IPS DF 6.9 (cell line): Measurements from ENCODE around the gene MRE11.
"Not testable (repeated sequence)": the region's sequence is repeated elsewhere in the genome, so short reads cannot be mapped to it uniquely, and the experiment has no call there.

Source experiments
- DNase-seq: peaks from one replicate; pipeline ENCODE4 v3.0.0-alpha.2; 2013; ENCODE audit warnings: low read depth, low spot score
- H3K27ac ChIP-seq: one replicate; pipeline ENCODE4 v1.5.1; 2013; ENCODE audit warnings: low read length, control low read depth
- H3K27me3 ChIP-seq: 2 replicates; pipeline ENCODE4 v1.6.1; 2013; ENCODE audit warnings: mild to moderate bottlenecking, low read length; ENCODE audit not compliant: control insufficient read depth, insufficient read depth
- H3K36me3 ChIP-seq: 2 replicates; pipeline ENCODE4 v1.6.1; 2013; ENCODE audit warnings: low read length; ENCODE audit not compliant: control insufficient read depth, insufficient read depth
- H3K4me1 ChIP-seq: 2 replicates; pipeline ENCODE4 v1.6.1; 2013; ENCODE audit warnings: low read length; ENCODE audit not compliant: control insufficient read depth, insufficient read depth
- H3K4me3 ChIP-seq: 2 replicates; pipeline ENCODE4 v1.5.1; 2013; ENCODE audit warnings: mild to moderate bottlenecking, low read length
- H3K9me3 ChIP-seq: 2 replicates; pipeline ENCODE4 v1.6.1; 2013; ENCODE audit warnings: low read length, inconsistent platforms; ENCODE audit not compliant: control insufficient read depth, insufficient read depth
- WGBS: extraction: QIAGEN DNeasy Blood & Tissue Kit; methylation state at CpG from one replicate; pipeline ENCODE4 v1.1.7; 2013; ENCODE audit warnings: mixed read lengths, missing lambda C conversion rate; ENCODE audit not compliant: insufficient read length, insufficient coverage; 5-methylcytosine and 5-hydroxymethylcytosine counted together

The MRE11 gene

GRCh38 chr11:94400839-94401772, 92.5 kb downstream of the MRE11 start, which contains the start of gene GPR83:
TSS of gene GPR83 (minus strand) at chr11:94401419. CDS start at chr11:94401247, 172 bp downstream.
- no peaks in the 10 kb centered on the region for H3K36me3 ChIP-seq
- peak within 1 kb of the TSS; percentile 39; the same call in 1 of the 2 replicates for H3K4me3 ChIP-seq
- WGBS, result no CpG with 5 or more reads among the region's 73 CpGs
- no peak for DNase-seq
- H3K27ac ChIP-seq, result no peak within 1 kb of the TSS
- H3K27me3 ChIP-seq, result peaks cover 18% of the 10 kb centered on the region
- H3K4me1 ChIP-seq, result peaks cover 1% of the 10 kb centered on the region; the same call in 1 of the 2 replicates
- H3K9me3 ChIP-seq, result no peaks in the 10 kb centered on the region

- peaks cover 18% of the 10 kb centered on the region for H3K27me3 ChIP-seq
- no CpG with 5 or more reads among the region's 4 CpGs for WGBS
- H3K4me3 ChIP-seq, result no peak overlapping the region; the same call in 1 of the 2 replicates
Measured at GRCh38 chr11:94400457-94400838, 93.2 kb downstream of the MRE11 start.

DNA sequence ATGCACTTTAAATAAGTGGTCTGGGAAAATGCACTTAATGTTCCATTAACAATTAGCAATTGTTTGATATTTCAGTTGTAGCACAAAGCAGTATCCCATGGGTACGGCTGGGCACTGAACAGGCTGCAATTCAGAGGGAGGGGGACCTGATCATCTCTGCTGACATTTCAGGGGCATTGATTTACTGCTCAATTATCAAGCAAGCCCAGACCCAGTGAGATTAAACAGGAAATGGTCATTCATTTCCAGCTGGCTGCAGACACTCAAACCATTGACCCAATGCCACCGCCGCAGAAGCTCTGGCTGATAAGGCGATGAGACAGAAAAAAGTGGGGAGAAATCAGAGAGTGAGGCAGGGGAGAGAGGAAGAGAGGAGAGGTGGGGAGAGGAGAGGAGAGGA, 93.6 kb downstream of the MRE11 start:
- no peak for DNase-seq
- H3K27me3 ChIP-seq, result peaks cover 18% of the 10 kb centered on the region
- WGBS, result no CpG with 5 or more reads among the region's 4 CpGs
- no peaks in the 10 kb centered on the region for H3K36me3 ChIP-seq
- no peak overlapping the region for H3K27ac ChIP-seq
- no peak overlapping the region for H3K4me3 ChIP-seq
- H3K9me3 ChIP-seq, result no peaks in the 10 kb centered on the region
- peaks cover 1% of the 10 kb centered on the region; the same call in 1 of the 2 replicates for H3K4me1 ChIP-seq

More at GRCh38 chr11:94400457-94400838, 93.2 kb downstream of the MRE11 start:
- Histone ChIP-seq H3K9me3 (no peaks in the 10 kb centered on the region), H3K36me3 (no peaks in the 10 kb centered on the region), H3K4me1 (peaks cover 1% of the 10 kb centered on the region; the same call in 1 of the 2 replicates), H3K27ac (no peak overlapping the region)
- no peak for DNase-seq

- DNase-seq, result no peak
- Histone ChIP-seq H3K27ac (no peak overlapping the region), H3K27me3 (peaks cover 18% of the 10 kb centered on the region), H3K36me3 (no peaks in the 10 kb centered on the region), H3K9me3 (no peaks in the 10 kb centered on the region), H3K4me3 (no peak overlapping the region), H3K4me1 (peaks cover 1% of the 10 kb centered on the region; the same call in 1 of the 2 replicates)
- no CpG with 5 or more reads among the region's 5 CpGs for WGBS
Measured at GRCh38 chr11:94398101-94398500, 95.5 kb downstream of the MRE11 start.

GRCh38 chr11:94396282-94396681, 97.4 kb downstream of the MRE11 start:
- H3K4me1 ChIP-seq, result no peaks in the 10 kb centered on the region
- H3K36me3 ChIP-seq, result no peaks in the 10 kb centered on the region
- no CpG with 5 or more reads among the region's 5 CpGs for WGBS
- H3K27ac ChIP-seq, result no peak overlapping the region
- no peaks in the 10 kb centered on the region for H3K9me3 ChIP-seq
- no peak overlapping the region for H3K4me3 ChIP-seq
- H3K27me3 ChIP-seq, result peaks cover 12% of the 10 kb centered on the region; the same call in 1 of the 2 replicates
- no peak for DNase-seq

- H3K27me3 ChIP-seq, H3K4me1 ChIP-seq, H3K9me3 ChIP-seq, DNase-seq, H3K27ac ChIP-seq, H3K4me3 ChIP-seq, H3K36me3 ChIP-seq: not testable (repeated sequence)
- WGBS, result no CpG with 5 or more reads among the region's 4 CpGs
Measured at GRCh38 chr11:94391937-94392336, 101.7 kb downstream of the MRE11 start.

DNA sequence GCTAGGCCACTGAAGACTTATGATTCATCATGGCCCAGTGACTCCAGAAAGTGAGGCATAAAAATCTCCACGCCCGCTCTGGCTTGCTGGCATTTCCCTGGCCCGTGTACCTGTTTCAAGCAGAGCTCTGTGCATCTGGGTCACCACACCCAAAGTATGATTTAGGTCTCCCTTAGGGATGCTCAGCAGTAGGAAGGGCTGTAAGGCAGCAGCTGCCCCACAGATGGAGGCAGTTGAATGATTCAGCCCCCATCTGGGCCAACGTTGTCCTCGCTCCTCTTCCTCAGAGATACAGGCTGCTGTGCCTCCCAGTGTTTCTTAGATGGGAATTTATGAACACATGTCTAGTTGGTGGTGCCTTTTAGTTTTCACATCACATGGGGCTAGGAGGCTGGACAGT, 114.0 kb downstream of the MRE11 start:
- Histone ChIP-seq H3K9me3 (no peaks in the 10 kb centered on the region), H3K4me1 (no peaks in the 10 kb centered on the region), H3K27me3 (no peaks in the 10 kb centered on the region), H3K36me3 (no peaks in the 10 kb centered on the region), H3K27ac (no peak overlapping the region), H3K4me3 (no peak overlapping the region)
- DNase-seq, result no peak
- WGBS, result no CpG with 5 or more reads among the region's 5 CpGs

DNA sequence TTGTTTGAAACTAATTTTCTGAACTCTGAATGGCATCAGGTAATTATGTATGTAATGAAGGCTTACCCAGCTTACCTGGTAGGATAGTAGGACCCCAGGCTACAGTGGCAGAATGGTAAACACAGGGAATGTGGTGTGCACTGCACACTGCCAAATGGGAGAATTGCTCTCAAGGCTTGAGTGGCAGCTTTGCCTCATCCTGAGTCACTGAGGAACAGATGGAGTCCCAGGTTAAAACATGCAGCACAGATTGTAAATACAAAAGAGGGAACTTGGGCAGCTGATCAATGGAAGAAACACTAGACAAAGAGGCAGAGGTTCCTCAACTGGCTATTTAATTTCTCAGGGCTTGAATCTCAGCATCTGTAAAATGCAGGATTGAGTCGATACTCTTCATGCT, 116.8 kb downstream of the MRE11 start:
- Histone ChIP-seq H3K4me1 (no peaks in the 10 kb centered on the region), H3K27me3 (no peaks in the 10 kb centered on the region), H3K36me3 (no peaks in the 10 kb centered on the region), H3K27ac (no peak overlapping the region), H3K4me3 (no peak overlapping the region), H3K9me3 (no peaks in the 10 kb centered on the region)
- DNase-seq, result no peak
- no CpG with 5 or more reads among the region's 1 CpG for WGBS

DNA sequence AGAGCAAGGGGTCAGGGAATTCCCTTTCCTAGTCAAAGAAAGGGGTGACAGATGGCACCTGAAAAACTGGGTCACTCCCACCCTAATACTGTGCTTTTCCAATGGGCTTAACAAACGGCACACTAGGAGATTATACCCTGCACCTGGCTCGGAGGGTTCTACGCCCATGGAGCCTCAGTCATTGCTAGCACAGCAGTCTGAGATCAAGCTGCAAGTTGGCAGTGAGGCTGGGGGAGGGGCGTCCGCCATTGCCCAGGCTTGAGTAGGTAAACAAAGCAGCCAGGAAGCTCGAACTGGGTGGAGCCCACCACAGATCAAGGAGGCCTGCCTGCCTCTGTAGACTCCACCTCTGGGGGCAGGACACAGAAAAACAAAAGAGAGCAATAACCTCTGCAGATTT, 123.1 kb downstream of the MRE11 start:
- H3K4me3 ChIP-seq, H3K36me3 ChIP-seq, H3K27ac ChIP-seq, H3K9me3 ChIP-seq, DNase-seq, H3K4me1 ChIP-seq, H3K27me3 ChIP-seq: not testable (repeated sequence)
- no CpG with 5 or more reads among the region's 6 CpGs for WGBS
